ENCODE measurements around the gene TET1. TPM values are rescaled to one million over a fixed set of nuclear protein-coding genes. Genes with fewer than 3 reads are reported as not detected.
A peak's percentile ranks its signal among the peaks of the same experiment; 100 is the strongest.
"Not testable (repeated sequence)": the region's sequence is repeated elsewhere in the genome, so short reads cannot be mapped to it uniquely, and the experiment has no call there.

TET1 gene
- polyA plus RNA-seq (ENCODE audit: insufficient read length in 10 of 10) = 10 to 100 TPM in 6 of 10 donors, 1 to 10 TPM in 4; 7.5 to 13.2 (median 10.3) TPM
- long read RNA-seq, donor 1, partial matches to known transcripts = 5 of 5 reads
- long read RNA-seq, donor 1, other reads (novel, unspliced or antisense) = 0 of 5 reads
- long read RNA-seq, donor 2 = 0 reads
- long read RNA-seq, donor 3 = 0 reads
- long read RNA-seq, donor 4 = 0 reads
- long read RNA-seq, donor 5, partial matches to known transcripts = 11 of 11 reads
- long read RNA-seq, donor 5, other reads (novel, unspliced or antisense) = 0 of 11 reads
- long read RNA-seq, donor 6, partial matches to known transcripts = 6 of 6 reads
- long read RNA-seq, donor 6, other reads (novel, unspliced or antisense) = 0 of 6 reads
- long read RNA-seq, donor 7 = 0 reads
- long read RNA-seq, donor 8 = 0 reads
- long read RNA-seq, donor 9 = 0 reads

- peak; percentile 73 to 91 (median 74) for DNase-seq
Measured at GRCh38 chr10:68560186-68560942, at the start of gene TET1. Gene TET1 (plus strand): TSS chr10:68560337. CDS start chr10:68572339, 12,002 bp downstream.

- DNase-seq = not testable (repeated sequence)
Measured at GRCh38 chr10:68516216-68516615, 43.9 kb upstream of the TET1 start.

- peak in 1 of 3 donors; percentile 58 for DNase-seq
Measured at GRCh38 chr10:68516766-68517165, 43.4 kb upstream of the TET1 start.

GRCh38 chr10:68517188-68517587, 42.9 kb upstream of the TET1 start:
- no peak for DNase-seq

GRCh38 chr10:68518609-68519008, 41.5 kb upstream of the TET1 start:
- DNase-seq = not testable (repeated sequence)

GRCh38 chr10:68525490-68526038, 34.6 kb upstream of the TET1 start:
- DNase-seq = not testable (repeated sequence)

- no peak for DNase-seq
Measured at GRCh38 chr10:68526634-68527307, 33.4 kb upstream of the TET1 start.

- no peak for DNase-seq
Measured at GRCh38 chr10:68536973-68537372, 23.2 kb upstream of the TET1 start.

GRCh38 chr10:68537796-68538195, 22.3 kb upstream of the TET1 start:
- no peak for DNase-seq

GRCh38 chr10:68543004-68543918, 16.9 kb upstream of the TET1 start:
- DNase-seq = no peak

- peak; percentile 33 to 73 (median 62) for DNase-seq
Measured at GRCh38 chr10:68550747-68551411, 9.3 kb upstream of the TET1 start.

- no peak for DNase-seq
Measured at GRCh38 chr10:68553138-68553537, 7.0 kb upstream of the TET1 start.

- no peak for DNase-seq
Measured at GRCh38 chr10:68553599-68553998, 6.5 kb upstream of the TET1 start.

GRCh38 chr10:68558478-68558877, 1.7 kb upstream of the TET1 start:
- no peak for DNase-seq

- DNase-seq = no peak
Measured at GRCh38 chr10:68559251-68559650, 886 bp upstream of the TET1 start.

GRCh38 chr10:68559841-68560185, 324 bp upstream of the TET1 start:
- no peak for DNase-seq

GRCh38 chr10:68560943-68561864, 1.1 kb downstream of the TET1 start:
- DNase-seq = peak in 2 of 3 donors; percentile 41 to 85

GRCh38 chr10:68561865-68562649, 1.9 kb downstream of the TET1 start:
- peak in 2 of 3 donors; percentile 23 to 76 for DNase-seq

Data from muscle of back (tissue), 13 donors.